GM18868 (cell line): ENCODE results near the gene F10.

Experiments used
- ATAC-seq: cut with Tn5 transposase; IDR thresholded peaks from one replicate; pipeline ENCODE4 v1.9.1; 2021; ENCODE audit warnings: mild to moderate bottlenecking, moderate library complexity; ENCODE audit not compliant: unreplicated experiment

F10 gene

DNA sequence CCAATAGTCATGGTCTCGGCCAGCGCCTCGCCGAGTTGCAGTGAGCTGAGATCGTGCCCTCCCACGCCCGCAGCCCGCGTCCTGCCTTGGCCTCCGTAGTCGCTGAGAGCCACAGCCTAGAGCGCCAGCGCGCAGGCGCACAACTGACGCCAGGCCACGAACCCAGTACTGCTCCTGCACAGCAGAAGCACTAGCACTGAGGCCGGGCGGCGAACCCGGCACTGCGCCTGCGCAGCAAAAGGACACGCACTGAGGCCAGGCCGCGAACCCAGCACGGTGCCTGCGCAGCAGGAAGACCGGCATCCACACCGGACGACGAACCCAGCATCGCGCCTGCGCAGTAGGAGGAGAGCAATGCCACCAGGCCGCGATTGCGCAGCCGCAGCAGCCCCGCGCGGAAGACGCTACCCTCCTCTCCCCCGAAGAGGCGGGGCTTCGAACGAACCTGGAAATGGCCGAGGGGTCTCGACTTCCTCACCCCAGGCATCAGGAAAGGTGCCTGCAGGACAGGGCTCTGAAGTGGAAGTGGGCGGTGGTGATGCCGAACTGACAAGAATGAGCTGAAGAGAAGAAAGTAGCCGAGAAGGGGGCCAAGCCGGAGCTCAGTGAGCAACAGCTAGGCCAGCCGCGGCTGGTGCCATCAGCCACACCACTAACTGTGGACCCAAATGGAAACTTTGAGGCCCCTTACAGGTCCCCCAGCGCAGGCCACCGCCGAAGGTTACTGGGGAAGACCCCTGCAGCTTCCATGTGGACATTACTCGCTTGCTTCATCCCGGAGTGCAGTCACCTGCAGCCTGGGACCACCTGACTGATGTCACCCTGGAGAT lies 7.5 kb downstream of the F10 start:
- ATAC-seq, result no peak

DNA sequence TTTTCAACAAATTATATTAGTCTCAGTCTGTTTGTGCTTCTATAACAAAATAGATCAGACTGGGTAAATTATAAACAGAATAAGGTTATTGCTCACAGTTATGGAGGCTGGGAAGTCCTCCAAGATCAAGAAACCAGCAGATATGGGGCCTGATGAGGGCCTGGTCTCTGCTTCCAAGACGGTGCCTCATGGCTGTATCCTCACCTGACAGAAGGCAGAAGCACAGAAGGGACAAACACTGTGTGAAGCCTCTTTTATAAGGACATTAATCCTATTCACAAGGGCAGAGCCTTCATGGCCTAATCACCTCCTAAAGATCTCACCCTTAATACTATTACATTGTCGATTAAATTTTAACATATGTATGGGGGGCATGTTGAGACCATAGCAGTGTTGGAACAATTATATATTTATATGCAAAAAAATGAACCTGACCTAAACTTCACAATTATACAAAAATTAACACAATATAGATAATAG lies 12.7 kb downstream of the F10 start:
- ATAC-seq, result no peak

DNA sequence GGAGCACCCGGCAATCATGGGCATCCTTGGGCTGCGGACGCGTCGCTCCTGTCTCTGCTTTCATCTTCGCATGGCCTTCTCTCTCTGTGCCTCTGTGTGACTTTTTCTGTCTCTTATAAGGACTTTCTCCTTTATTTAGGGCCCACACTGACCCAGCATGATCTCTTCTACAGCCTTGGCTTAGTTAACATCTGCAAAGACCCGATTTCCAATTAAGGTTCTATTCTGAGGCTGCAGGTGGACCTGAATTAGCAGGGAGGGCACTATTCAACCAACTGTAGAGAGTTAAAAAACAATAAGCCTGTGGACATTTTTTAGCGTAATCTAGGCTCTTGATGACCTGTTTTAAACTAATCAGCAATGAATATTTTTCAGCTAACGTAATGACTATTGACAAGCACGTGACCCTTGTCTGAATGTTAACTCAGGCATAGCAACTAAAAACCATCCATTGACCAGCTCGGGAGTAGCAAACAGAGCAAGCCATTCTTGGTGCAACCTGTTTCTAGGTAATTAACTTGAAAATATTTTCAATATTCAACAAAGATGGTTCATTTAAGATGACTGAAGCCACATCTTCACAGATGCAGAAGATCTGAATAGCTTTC lies 15.2 kb downstream of the F10 start:
- ATAC-seq, result no peak

DNA sequence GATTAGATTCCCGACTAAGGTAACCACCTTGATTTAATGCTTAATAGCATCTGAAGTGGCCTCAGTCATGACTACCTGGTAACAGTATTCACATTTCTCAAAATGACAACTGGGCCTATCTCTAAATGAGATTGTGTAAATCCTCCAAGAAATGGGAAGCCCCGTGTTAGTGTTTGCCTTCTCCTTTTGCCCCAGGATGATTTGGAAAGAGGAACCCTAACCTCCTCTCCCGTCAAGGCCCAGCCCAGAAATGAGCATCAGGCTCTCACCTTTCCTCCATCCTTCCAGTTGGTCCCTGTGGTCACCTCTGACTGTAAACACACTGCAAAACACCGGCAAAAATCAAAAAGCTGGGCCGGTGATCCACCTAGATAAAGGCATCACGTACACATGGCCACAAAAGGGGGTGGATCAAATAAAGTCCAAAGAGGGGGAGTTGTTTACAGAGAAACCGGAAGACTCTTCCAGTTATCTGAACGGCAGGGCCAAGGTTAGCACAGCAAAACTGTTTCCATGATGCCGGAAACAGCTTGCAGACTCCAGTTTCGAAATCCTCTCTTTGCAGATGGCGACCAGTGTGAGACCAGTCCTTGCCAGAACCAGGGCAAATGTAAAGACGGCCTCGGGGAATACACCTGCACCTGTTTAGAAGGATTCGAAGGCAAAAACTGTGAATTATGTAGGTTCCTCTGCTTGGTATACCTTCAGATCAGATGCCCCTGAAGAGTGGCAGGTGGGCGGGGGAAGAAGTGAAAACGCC lies 16.4 kb downstream of the F10 start:
- no peak for ATAC-seq

DNA sequence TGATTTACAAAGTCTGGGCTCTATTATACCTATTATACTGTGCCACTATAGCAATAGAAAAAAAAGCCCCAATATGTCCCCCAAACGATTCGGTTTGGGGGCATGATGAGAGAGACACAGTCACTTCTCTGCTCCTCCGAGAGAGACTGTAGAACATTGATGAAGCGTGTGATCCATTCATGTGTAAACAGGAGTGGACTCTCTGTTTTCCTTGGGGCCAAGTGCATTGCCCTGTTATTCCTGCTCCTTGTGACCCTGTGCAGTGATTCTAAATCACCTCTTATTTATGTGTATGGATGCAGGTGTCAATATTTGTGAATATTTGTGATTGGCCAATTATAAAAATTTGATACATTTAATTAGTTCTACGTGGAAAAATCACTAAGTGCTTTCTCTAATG lies 17.0 kb downstream of the F10 start:
- ATAC-seq, result no peak

DNA sequence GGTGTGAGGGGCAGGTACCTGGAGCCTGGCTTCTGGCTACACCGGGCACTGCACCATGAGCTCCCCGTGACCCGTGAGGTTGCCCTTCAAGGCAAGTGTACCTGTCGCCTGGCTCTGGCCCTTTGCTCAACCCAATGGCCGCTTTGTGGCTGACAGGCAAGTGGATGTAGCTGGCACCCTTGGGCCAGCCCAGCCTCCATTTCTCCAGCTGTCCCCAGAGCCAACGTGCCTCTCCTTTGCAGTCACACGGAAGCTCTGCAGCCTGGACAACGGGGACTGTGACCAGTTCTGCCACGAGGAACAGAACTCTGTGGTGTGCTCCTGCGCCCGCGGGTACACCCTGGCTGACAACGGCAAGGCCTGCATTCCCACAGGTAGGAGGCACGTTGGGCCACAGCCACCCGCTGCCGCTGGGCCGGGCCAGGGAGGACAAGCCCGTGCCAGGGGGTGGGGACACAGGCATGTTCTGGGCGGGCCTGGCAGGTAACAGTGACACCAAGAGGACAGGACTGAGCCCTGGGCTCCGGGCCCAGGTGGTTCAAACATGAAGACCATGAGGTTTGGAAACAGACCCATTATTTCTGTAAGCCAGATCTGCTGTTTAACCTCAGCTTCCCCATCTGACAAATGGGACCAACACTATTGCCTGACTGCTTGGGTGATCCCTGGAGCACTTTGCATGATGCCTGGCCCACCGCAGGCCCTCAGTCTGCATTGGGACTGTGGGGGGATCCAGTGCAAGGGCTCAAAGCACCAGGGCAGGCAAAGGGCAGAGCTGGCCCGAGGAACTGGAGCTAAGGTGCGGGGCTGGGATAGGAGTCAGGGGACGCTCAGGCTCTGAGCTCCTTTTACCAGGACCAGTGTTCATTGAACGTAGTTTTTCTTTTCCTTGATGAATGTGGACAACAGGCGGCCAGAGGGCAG lies 18.3 kb downstream of the F10 start:
- ATAC-seq, result no peak

DNA sequence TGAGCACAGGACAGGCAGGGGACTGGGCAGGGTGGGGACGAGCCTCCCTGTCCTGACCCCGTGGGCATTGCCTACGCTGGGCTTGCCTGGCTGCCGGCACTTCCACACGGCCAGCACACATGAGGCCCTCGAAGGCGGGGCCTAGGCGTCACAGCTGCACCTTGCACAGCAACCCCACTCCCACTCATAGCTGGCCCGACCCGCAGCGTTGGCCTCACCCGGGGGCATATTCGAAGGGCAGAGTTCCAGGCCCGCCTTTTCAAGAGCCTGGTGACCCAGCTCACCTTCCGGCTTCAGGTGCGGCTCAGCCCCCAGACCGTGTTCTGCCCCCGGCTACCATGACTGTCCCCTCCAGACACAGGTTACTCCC lies 19.0 kb downstream of the F10 start:
- ATAC-seq, result no peak

DNA sequence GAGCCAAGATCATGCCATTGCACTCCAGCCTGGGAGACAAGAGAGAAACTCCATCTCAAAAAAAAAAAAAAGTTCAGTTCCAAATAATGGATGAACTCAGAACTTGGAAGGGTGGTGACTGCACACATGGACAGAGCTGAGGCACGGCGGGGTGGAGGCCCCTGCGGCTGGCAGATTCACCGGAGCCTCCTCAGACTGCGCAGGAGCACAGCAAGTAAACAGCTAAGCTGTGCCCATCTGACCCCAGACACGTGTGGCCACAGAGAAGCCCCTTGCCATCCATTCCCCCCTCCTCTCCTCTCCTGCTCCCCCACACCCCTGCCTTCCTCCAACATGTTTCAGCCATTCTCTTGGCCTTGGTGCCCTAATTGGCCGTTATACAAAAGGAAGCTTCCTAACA lies 20.3 kb downstream of the F10 start:
- no peak for ATAC-seq

DNA sequence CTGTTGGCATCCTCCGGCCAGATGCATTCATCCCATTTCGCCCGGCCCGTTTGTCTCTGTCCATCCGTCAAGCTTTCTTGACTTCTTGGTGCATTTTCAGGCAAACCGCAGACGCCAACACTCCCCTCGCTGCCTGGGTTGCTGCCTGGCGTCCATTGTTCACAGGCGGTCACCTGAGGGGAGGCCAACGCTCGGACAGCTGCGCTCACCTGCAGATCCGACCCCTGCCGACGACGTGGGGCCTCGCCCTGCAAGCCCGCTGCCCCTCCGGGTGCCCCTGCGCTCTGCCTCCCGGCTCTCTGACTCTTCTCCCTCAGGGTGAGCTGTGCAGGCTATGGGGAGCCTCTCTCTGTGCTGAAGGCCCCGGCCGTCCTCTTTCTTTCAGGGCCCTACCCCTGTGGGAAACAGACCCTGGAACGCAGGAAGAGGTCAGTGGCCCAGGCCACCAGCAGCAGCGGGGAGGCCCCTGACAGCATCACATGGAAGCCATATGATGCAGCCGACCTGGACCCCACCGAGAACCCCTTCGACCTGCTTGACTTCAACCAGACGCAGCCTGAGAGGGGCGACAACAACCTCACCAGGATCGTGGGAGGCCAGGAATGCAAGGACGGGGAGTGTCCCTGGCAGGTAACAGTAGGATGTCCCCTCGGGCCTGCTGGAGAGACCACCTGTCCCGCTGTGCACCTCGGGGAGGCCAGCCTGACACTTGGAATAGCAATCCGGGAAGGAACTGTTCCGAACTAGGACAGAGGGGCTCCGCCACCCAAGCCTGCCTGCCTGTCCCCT lies 21.1 kb downstream of the F10 start:
- no peak for ATAC-seq

DNA sequence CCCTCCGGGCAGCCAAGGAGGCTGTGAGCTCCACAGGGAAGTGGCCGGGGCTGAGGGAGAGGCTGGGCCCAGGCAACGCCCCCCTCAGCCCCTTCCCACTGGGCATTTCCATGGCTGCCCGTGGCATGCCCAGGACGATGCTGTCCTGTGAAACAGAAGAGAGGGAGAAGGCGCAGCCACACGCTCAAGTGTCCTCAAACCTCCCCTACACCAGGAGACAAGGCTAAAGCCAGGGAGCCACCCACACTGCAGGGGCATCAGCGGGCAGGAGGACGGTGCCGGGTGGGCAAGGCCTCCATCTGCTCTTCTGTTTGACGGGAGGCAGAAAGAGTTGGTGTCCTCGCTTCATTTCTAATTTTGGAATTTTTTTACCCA lies 21.6 kb downstream of the F10 start:
- no peak for ATAC-seq

DNA sequence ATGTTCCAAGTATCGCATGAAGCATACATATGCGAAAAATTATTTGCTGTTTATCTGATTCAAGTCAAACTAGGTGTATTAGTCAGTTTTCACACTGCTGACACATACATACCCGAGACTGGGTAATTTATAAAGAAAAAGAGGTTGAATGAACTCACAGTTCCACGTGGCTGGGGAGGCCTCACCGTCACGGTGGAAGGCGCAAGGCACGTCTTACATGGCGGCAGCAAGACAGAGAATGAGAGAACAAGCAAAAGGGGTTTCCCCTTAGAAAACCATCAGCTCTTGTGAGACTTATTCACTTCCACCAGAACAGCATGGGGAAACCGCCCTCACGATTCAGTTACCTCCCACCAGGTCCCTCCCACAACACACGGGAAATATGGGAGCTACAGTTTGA lies 22.9 kb downstream of the F10 start:
- ATAC-seq, result no peak

DNA sequence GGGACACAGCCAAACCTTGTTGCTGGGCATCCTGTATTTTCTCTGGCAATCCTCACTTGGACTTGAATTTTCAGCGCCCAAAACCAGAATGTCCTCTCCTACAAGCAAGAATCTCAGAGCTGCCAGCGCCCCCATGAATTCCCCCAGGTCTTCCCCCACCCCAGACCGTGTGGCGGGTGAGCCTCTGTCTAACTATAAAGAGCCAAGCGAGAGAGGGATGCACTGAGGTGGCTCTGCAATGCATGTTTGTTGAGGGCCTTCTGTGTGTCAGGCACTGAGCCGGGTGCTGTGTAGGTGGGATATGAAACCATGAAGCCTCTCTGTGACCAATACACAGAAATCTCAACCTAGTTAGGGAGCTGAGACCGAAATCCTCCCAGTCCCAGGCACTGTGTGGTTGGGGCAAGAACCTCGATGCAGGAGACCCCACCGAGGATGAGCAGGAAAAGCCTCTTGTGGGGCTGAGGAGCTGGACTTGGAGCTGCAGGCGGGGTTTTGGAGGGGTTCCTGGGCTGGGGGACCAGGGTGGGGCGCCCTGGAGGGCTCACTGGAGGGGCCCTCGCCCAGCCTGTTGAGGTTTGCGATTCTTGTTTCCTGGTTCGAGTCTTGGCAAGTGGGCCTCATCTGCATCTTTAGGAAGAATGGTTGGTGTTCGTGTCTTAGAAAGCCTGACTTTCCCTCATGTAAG lies 23.5 kb downstream of the F10 start:
- ATAC-seq, result no peak

DNA sequence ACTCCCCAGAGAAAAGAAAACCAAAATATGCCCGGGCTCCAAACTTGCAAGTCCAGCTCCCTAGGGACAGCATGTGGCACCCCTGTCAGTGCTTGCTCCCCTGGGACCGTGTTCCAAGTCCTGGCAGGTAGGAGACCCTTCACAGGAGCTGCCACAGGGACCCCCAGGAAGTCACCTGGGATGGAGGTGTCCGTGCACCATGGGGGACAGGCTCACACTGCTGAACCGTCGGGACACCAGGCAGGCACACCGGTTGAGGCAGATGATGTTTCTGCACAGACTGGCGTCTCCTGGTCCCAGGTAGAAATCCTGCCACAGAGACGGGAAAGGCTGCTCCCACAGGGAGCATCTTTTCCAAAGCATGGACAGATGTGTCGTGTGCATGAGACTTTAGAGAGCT lies 24.2 kb downstream of the F10 start:
- ATAC-seq, result no peak

DNA sequence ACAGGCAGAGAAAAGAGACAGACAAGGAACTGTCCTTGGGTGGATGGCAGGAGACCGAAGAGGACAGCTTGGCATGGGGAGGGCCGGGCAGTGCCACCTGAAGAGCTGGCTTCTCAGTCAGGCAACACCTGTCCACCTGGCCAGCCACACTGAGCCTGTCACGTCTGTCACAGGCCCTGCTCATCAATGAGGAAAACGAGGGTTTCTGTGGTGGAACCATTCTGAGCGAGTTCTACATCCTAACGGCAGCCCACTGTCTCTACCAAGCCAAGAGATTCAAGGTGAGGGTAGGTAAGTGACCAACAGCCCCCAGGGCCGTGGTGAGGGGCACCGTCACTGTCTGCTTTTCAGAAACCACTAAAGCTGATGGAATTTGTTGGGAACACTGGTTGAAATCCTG lies 24.6 kb downstream of the F10 start:
- no peak for ATAC-seq

DNA sequence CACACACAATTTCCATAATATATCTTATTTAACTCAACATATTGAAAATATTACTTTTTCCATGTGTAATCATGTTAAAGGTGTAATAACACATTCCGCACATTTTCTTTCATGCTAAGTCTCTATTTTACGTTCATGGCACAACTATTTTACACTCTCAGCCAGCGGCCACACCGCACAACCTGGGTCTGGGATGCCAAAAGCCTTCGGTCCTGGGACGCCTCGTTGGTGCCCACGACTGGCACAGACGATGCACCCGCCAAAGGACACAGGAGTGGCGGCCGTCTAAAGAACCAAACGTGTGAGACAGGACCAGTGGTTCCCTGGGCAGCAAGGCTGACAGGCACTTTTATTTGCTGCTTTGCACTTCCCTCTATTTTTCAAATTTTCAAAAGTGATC lies 25.8 kb downstream of the F10 start:
- no peak for ATAC-seq

DNA sequence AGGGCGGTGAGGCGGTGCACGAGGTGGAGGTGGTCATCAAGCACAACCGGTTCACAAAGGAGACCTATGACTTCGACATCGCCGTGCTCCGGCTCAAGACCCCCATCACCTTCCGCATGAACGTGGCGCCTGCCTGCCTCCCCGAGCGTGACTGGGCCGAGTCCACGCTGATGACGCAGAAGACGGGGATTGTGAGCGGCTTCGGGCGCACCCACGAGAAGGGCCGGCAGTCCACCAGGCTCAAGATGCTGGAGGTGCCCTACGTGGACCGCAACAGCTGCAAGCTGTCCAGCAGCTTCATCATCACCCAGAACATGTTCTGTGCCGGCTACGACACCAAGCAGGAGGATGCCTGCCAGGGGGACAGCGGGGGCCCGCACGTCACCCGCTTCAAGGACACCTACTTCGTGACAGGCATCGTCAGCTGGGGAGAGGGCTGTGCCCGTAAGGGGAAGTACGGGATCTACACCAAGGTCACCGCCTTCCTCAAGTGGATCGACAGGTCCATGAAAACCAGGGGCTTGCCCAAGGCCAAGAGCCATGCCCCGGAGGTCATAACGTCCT lies 26.4 kb downstream of the F10 start:
- ATAC-seq, result no peak

DNA sequence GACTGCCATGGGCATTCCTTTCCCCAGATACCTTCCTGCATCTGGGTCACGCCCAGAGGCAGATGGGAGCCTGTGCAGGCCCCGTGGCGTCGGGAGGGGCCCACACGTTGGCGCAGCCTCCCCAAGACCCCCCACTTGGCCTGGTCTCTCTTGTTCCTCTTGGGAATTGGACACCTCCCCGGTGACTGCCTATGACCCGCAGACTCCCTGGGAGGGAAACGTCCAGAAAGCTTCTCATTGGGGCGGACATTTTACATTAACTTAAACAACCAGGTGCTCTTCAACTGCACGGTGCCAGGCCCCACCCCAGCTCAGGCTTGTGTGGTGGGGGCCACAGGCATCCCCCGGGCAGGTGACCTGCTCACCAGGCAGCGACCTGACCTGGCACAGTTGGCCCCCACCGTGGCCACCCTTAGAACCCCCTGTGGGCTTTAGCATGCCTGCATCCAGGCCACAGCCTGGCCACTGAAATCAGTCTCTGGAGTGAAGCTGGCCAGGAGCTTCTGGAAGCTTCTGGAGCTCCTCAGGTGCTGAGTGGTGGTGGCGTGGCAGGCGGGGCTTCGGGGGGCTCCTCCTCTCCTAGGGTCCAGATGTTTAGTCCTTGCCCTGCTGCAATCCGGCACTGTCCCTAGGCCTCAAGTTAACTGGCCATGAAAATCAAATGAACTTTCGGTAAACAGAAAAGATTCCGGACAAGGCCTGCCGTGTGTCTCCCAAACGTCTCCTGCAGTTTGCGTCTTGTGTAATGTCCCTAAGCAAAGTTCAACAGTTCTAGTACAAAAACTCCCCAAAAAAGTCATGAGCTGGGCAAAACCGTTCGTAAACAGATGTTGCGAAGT lies 27.3 kb downstream of the F10 start:
- ATAC-seq, result no peak
